K562 (cell line): ENCODE measurements around the gene TBC1D1. TPM values are rescaled to one million over a fixed set of nuclear protein-coding genes. Genes with fewer than 3 reads are reported as not detected.
A peak's percentile ranks its signal among the peaks of the same experiment; 100 is the strongest.

Experiments
- ARID4B ChIP-seq: sonication (generic); formaldehyde crosslinking; IDR thresholded peaks from 2 replicates; pipeline ENCODE4 v1.8.0; 2022; ENCODE audit warnings: mild to moderate bottlenecking, missing genetic modification reagents
- DNMT1 ChIP-seq: fragments of 450-650 bp; IDR thresholded peaks from 2 replicates; pipeline ENCODE4 v1.6.1; 2016; ENCODE audit warnings: antibody characterized with exemption, mild to moderate bottlenecking
- ELF1 ChIP-seq: fragments of 200-800 bp; sonication (Bioruptor generic); IDR thresholded peaks from 2 replicates; pipeline ENCODE4 v1.6.1; 2016; ENCODE audit warnings: missing genetic modification characterization, missing compliant biosample characterization
- KDM2B ChIP-seq: fragments of 250-450 bp; sonication (Bioruptor Pico); IDR thresholded peaks from 2 replicates; pipeline ENCODE4 v1.8.0; 2021; ENCODE audit warnings: mild to moderate bottlenecking, moderate library complexity
- RNF2 ChIP-seq: sonication (generic); IDR thresholded peaks from 2 replicates; pipeline ENCODE4 v1.6.1; 2016
- SMAD1 ChIP-seq: fragments of 150-350 bp; IDR thresholded peaks from 2 replicates; pipeline ENCODE4 v1.6.1; 2014; ENCODE audit warnings: low read length, low read depth; ENCODE audit not compliant: partially characterized antibody
- SMARCC2 ChIP-seq: fragments of 450-650 bp; IDR thresholded peaks from 2 replicates; pipeline ENCODE4 v1.6.1; 2017; ENCODE audit warnings: antibody characterized with exemption, moderate library complexity, mild to moderate bottlenecking, low read depth
- WHSC1 ChIP-seq: IDR thresholded peaks from one replicate; pipeline ENCODE4 v1.6.1; 2012; ENCODE audit warnings: low read length, control low read depth, inconsistent platforms
- polyA plus RNA-seq, 8 experiments: library from polyadenylated mRNA; depleted of rRNA in 4 of 8; stranded (reverse) in 5 of 8; unstranded in 3 of 8; fragments of >200 nt; fragmentation: Nextera tagmentation in 2 of 8; fragmentation: Illumina TruSeq in 1 of 8; extraction: Ambion mirVana in 2 of 8; extraction: Trizol in 1 of 8; gene quantifications; 2 replicates each; pipeline versions ENCODE4 v1.2.1 to v1.2.3, GENCODE V29; 2011 to 2014; ENCODE audit warnings: inconsistent platforms in 1 of 8, missing spikeins in 1 of 8
- total RNA-seq, 7 experiments: library from RNA; depleted of rRNA in 6 of 7; stranded (reverse); fragments of >200 nt in 6 of 7; fragmentation: Illumina TruSeq in 2 of 7; extraction: Trizol in 2 of 7; gene quantifications; 2 replicates each; pipeline versions ENCODE4 v1.2.1 to v1.2.3, GENCODE V29; 2011 to 2021; ENCODE audit warnings: low replicate concordance in 1 of 7

The TBC1D1 gene
- total and polyA plus RNA-seq, 9 of the 15 experiments (the other 6 are each of a cell fraction or from before 2014, with no cell fraction given), result 0.59 to 14.2 (median 8.8) TPM

DNA sequence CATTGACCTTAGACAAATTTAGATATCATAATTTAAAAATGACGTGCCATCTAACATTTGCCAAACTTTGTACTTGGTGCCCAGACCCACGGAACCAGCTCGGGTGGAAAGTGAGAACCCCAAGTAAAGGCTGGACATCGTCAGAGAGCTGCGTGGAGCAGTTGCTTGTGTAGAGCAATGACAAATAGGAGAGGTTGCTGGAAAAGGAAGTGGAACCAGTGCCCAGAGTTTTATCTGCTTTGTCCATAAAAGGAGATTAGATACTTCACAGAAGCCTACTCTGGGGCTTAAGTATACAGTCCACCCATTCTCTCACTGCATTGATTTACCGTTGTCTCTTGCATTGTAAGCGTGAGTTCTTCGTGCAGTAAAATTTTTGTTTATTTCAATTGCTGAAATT is 5.4 kb upstream of the TBC1D1 start (continued):
- TF ChIP-seq RNF2 (no peak), SMAD1 (no peak), ARID4B (CRISPR knock-in tag) (no peak), SMARCC2 (no peak), ELF1 (tag) (peak; percentile 16; the same call in 1 of the 2 replicates), DNMT1 (no peak), WHSC1 (no peak), KDM2B (no peak)
